Measurements from ENCODE around the gene LAMTOR2.
A peak's percentile ranks its signal among the peaks of the same experiment; 100 is the strongest.

Gene LAMTOR2

DNA sequence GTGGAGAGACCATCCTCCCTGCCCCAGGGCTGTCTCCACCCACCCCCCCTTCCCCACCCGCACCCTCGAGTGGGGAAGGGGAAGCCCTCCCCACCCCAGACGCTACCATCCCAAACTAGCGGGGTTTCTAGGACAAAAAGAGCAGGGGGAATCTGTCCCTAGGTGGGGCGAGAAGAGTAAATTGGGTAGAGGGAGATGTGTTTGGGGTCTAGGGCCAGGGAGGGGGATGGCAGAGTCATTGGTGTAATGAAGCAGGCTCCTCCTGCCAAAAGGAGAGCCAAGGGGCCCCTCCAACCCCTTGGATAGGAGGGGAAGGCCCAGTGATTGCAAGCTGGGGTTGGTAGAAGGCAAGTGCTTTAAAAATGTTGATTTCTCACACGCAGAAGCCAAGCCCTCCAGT, 17.7 kb downstream of the LAMTOR2 start:
- Histone ChIP-seq H3K36me3 (ENCODE audit: control insufficient read depth, insufficient read depth, low read length) (no peaks in the 10 kb centered on the region), H3K27ac (ENCODE audit: low read depth, low read length) (no peak overlapping the region), H3K4me3 (ENCODE audit: low read length) (no peak overlapping the region), H3K4me1 (ENCODE audit: control insufficient read depth, insufficient read depth, low read length) (peaks cover 6% of the 10 kb centered on the region), H3K9ac (ENCODE audit: low read length) (no peak overlapping the region), H3K27me3 (ENCODE audit: control insufficient read depth, insufficient read depth, low read length) (no peaks in the 10 kb centered on the region)

DNA sequence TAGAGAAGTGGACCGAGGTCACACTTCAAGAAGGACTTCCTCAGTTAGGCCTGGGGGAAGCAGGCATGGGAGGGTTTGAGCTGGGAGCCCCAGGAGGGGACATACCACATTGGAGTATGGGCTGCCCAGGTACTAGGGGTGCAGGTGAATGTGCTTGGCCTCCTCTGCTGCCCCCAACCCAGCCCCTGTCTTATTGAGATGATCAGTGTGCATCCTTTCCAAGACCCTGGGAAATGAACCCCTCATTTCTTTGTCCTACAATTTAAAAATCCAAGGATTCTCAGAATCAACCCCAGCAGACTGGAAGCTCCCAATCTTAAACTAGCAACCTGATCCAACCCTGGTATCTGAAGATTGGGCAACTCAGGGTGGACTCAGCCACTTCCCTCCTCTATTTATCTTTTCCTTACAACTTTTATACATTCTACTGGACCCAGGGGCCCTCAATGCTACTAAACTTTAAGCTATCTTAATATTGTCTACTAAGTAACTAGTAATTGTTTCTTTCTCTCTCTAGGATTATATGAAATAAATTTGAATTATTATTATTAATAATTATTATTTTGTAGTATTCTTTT, 18.6 kb downstream of the LAMTOR2 start:
- Histone ChIP-seq H3K4me1 (ENCODE audit: control insufficient read depth, insufficient read depth, low read length) (peaks cover 6% of the 10 kb centered on the region), H3K4me3 (ENCODE audit: low read length) (no peak overlapping the region), H3K27ac (ENCODE audit: low read depth, low read length) (no peak overlapping the region), H3K9ac (ENCODE audit: low read length) (no peak overlapping the region), H3K36me3 (ENCODE audit: control insufficient read depth, insufficient read depth, low read length) (no peaks in the 10 kb centered on the region), H3K27me3 (ENCODE audit: control insufficient read depth, insufficient read depth, low read length) (no peaks in the 10 kb centered on the region)

GRCh38 chr1:156073740-156074139, 19.2 kb downstream of the LAMTOR2 start:
- no peak overlapping the region for H3K9ac ChIP-seq (ENCODE audit: low read length)
- no peak overlapping the region for H3K4me3 ChIP-seq (ENCODE audit: low read length)
- H3K4me1 ChIP-seq (ENCODE audit: control insufficient read depth, insufficient read depth, low read length), result peaks cover 6% of the 10 kb centered on the region
- no peaks in the 10 kb centered on the region for H3K36me3 ChIP-seq (ENCODE audit: control insufficient read depth, insufficient read depth, low read length)
- no peaks in the 10 kb centered on the region for H3K27me3 ChIP-seq (ENCODE audit: control insufficient read depth, insufficient read depth, low read length)
- no peak overlapping the region for H3K27ac ChIP-seq (ENCODE audit: low read depth, low read length)

GRCh38 chr1:156074661-156075060, 20.1 kb downstream of the LAMTOR2 start:
- Histone ChIP-seq H3K4me1 (ENCODE audit: control insufficient read depth, insufficient read depth, low read length) (peaks cover 6% of the 10 kb centered on the region), H3K36me3 (ENCODE audit: control insufficient read depth, insufficient read depth, low read length) (no peaks in the 10 kb centered on the region), H3K9ac (ENCODE audit: low read length) (no peak overlapping the region), H3K27ac (ENCODE audit: low read depth, low read length) (no peak overlapping the region), H3K27me3 (ENCODE audit: control insufficient read depth, insufficient read depth, low read length) (no peaks in the 10 kb centered on the region), H3K4me3 (ENCODE audit: low read length) (no peak overlapping the region)

DNA sequence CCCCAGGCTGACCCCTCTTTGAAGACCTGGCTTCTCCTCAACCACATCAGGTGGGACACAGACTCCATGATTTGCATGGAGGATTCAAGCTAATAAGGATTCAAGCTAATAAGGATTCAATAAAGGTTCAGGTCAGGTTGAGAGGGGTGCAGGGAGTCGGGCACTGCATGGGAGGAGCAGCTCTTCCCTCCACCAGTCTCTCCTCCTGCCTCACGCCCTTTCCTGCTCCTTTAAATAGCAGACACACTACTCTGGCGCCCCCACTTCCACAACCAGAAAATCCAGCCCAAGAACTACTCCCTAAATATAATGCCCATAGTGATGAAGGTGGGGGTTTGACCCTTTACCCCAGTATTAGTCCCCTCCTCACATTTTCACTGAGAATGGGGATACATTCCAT, 20.6 kb downstream of the LAMTOR2 start:
- Histone ChIP-seq H3K9ac (ENCODE audit: low read length) (no peak overlapping the region), H3K27me3 (ENCODE audit: control insufficient read depth, insufficient read depth, low read length) (no peaks in the 10 kb centered on the region), H3K4me1 (ENCODE audit: control insufficient read depth, insufficient read depth, low read length) (peaks cover 6% of the 10 kb centered on the region), H3K36me3 (ENCODE audit: control insufficient read depth, insufficient read depth, low read length) (no peaks in the 10 kb centered on the region), H3K4me3 (ENCODE audit: low read length) (no peak overlapping the region), H3K27ac (ENCODE audit: low read depth, low read length) (no peak overlapping the region)

GRCh38 chr1:156075775-156076204, 21.2 kb downstream of the LAMTOR2 start:
- H3K4me1 ChIP-seq (ENCODE audit: control insufficient read depth, insufficient read depth, low read length), result peaks cover 6% of the 10 kb centered on the region
- no peaks in the 10 kb centered on the region for H3K27me3 ChIP-seq (ENCODE audit: control insufficient read depth, insufficient read depth, low read length)
- no peaks in the 10 kb centered on the region for H3K36me3 ChIP-seq (ENCODE audit: control insufficient read depth, insufficient read depth, low read length)
- H3K4me3 ChIP-seq (ENCODE audit: low read length), result peak overlapping the region; percentile 67
- no peak overlapping the region for H3K27ac ChIP-seq (ENCODE audit: low read depth, low read length)
- H3K9ac ChIP-seq (ENCODE audit: low read length), result no peak overlapping the region

DNA sequence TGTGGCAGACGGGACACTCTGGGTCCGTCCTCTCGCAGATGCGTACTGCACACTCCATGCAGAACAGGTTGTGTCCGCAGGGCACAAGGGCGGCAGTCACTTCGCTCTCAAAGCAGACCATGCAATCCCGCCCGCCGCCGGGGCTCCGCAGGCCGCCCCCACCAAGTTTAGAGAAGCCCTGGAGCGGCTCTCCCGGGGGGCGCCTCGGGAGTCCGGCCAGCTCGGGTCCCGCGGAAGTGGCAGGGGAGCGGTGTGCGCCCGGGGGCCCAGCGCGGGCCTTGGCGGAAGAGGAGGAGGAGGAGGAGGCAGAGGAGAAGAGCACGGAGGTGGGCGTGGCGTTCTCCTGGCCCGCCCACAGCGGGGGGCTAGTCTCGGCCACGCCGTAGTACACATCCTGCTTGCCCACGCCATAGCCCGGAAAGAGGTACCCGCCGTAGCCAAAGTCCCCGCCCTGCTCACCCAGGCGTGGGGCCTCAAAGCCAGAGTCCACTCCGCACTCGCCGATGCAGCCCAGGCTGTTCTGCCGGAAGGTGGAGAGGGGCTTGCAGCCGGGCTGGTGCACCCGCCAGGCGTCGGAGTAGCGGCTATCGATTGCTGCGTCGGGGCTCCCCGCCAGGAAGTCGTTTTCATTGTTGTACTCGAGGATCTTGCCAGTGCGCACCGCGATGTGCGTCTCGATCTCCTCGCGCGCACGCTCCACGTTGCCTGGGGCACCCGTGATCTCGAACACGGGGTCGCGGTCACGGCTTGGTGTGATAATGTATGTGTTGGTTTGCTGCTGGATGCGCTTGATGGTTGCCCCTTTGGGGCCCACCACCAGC, 22.2 kb downstream of the LAMTOR2 start:
- Histone ChIP-seq H3K4me3 (ENCODE audit: low read length) (peak overlapping the region; percentile 67), H3K36me3 (ENCODE audit: control insufficient read depth, insufficient read depth, low read length) (no peaks in the 10 kb centered on the region), H3K27me3 (ENCODE audit: control insufficient read depth, insufficient read depth, low read length) (no peaks in the 10 kb centered on the region), H3K27ac (ENCODE audit: low read depth, low read length) (no peak overlapping the region), H3K9ac (ENCODE audit: low read length) (no peak overlapping the region), H3K4me1 (ENCODE audit: control insufficient read depth, insufficient read depth, low read length) (peaks cover 6% of the 10 kb centered on the region)

- H3K9ac ChIP-seq (ENCODE audit: low read length), result no peak overlapping the region
- no peaks in the 10 kb centered on the region for H3K36me3 ChIP-seq (ENCODE audit: control insufficient read depth, insufficient read depth, low read length)
- H3K4me3 ChIP-seq (ENCODE audit: low read length), result no peak overlapping the region
- H3K27ac ChIP-seq (ENCODE audit: low read depth, low read length), result no peak overlapping the region
- H3K4me1 ChIP-seq (ENCODE audit: control insufficient read depth, insufficient read depth, low read length), result peaks cover 6% of the 10 kb centered on the region
- H3K27me3 ChIP-seq (ENCODE audit: control insufficient read depth, insufficient read depth, low read length), result no peaks in the 10 kb centered on the region
These were observed 22.8 kb downstream of the LAMTOR2 start for GRCh38 chr1:156077430-156077760.

DNA sequence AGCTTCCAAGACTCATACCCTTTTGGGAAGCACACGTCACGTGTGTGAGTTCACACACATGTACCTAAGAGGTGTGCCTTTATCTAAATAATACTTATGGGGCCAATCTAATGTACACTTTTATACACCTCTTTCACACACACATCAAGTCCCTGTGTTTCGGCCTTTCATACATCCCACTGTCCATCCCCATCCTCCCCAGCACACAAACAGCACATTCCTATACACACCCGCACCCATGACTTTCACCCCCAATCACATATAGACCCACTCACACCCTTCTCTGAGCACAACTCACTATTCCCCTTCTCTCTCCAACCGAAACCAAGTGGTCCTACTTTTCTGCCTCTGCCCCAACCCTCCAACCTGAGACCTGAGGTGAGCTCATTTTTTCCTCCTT, 24.1 kb downstream of the LAMTOR2 start:
- Histone ChIP-seq H3K9ac (ENCODE audit: low read length) (no peak overlapping the region), H3K4me1 (ENCODE audit: control insufficient read depth, insufficient read depth, low read length) (peaks cover 6% of the 10 kb centered on the region), H3K27me3 (ENCODE audit: control insufficient read depth, insufficient read depth, low read length) (no peaks in the 10 kb centered on the region), H3K27ac (ENCODE audit: low read depth, low read length) (no peak overlapping the region), H3K4me3 (ENCODE audit: low read length) (no peak overlapping the region), H3K36me3 (ENCODE audit: control insufficient read depth, insufficient read depth, low read length) (no peaks in the 10 kb centered on the region)

DNA sequence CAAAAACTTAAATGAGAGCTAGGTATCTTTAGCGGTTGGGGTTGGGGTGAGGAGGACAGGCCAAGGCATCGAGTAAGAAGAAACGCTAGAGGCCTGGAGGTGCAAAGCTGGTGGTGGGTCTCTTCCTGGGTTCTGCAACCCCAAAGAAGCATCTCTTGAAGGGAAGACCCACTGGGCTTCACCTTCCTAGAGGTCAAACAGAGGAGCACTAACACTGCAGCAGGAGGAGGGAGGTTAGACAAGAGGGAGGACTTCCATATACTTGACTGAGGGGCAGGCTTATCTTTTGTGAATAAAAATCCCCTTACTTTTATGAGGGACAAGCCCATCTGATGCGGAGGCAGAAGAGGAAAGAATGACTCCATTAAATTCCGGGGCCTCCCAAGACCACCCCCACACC, 25.2 kb downstream of the LAMTOR2 start:
- peaks cover 6% of the 10 kb centered on the region for H3K4me1 ChIP-seq (ENCODE audit: control insufficient read depth, insufficient read depth, low read length)
- H3K9ac ChIP-seq (ENCODE audit: low read length), result no peak overlapping the region
- no peak overlapping the region for H3K4me3 ChIP-seq (ENCODE audit: low read length)
- no peaks in the 10 kb centered on the region for H3K27me3 ChIP-seq (ENCODE audit: control insufficient read depth, insufficient read depth, low read length)
- H3K27ac ChIP-seq (ENCODE audit: low read depth, low read length), result no peak overlapping the region
- H3K36me3 ChIP-seq (ENCODE audit: control insufficient read depth, insufficient read depth, low read length), result no peaks in the 10 kb centered on the region

- H3K27ac ChIP-seq (ENCODE audit: low read depth, low read length), result no peak overlapping the region
- H3K4me1 ChIP-seq (ENCODE audit: control insufficient read depth, insufficient read depth, low read length), result peaks cover 6% of the 10 kb centered on the region
- H3K4me3 ChIP-seq (ENCODE audit: low read length), result no peak overlapping the region
- no peak overlapping the region for H3K9ac ChIP-seq (ENCODE audit: low read length)
- H3K27me3 ChIP-seq (ENCODE audit: control insufficient read depth, insufficient read depth, low read length), result no peaks in the 10 kb centered on the region
- H3K36me3 ChIP-seq (ENCODE audit: control insufficient read depth, insufficient read depth, low read length), result no peaks in the 10 kb centered on the region
These were observed 25.8 kb downstream of the LAMTOR2 start for GRCh38 chr1:156080241-156080862.

GRCh38 chr1:156080863-156081179, 26.2 kb downstream of the LAMTOR2 start:
- no peak overlapping the region for H3K9ac ChIP-seq (ENCODE audit: low read length)
- H3K36me3 ChIP-seq (ENCODE audit: control insufficient read depth, insufficient read depth, low read length), result no peaks in the 10 kb centered on the region
- no peak overlapping the region for H3K4me3 ChIP-seq (ENCODE audit: low read length)
- H3K27ac ChIP-seq (ENCODE audit: low read depth, low read length), result no peak overlapping the region
- peaks cover 3% of the 10 kb centered on the region for H3K4me1 ChIP-seq (ENCODE audit: control insufficient read depth, insufficient read depth, low read length)
- no peaks in the 10 kb centered on the region for H3K27me3 ChIP-seq (ENCODE audit: control insufficient read depth, insufficient read depth, low read length)

All from rectal smooth muscle tissue (tissue), 1 donor.